Activated CD8-positive, alpha-beta T cell treated with anti-CD3 and anti-CD28 coated beads for 36 hours (primary cell): Measurements from ENCODE around the gene FAM20C. TPM values are rescaled to one million over a fixed set of nuclear protein-coding genes. Genes with fewer than 3 reads are reported as not detected.

Source experiments
- ATAC-seq: fragments of 200-7000 bp; cut with Tn5 transposase; one replicate; pipeline ENCODE4 v1.10.0; 2021; ENCODE audit warnings: mild to moderate bottlenecking, moderate library complexity
- CTCF ChIA-PET: fragments of 350-600 bp; sonication (Branson Sonifier 250); formaldehyde crosslinking; loops from one replicate; lab custom pipeline; 2021; ENCODE audit warnings: antibody characterized with exemption; lab: Charles Lee
- POLR2A ChIA-PET: fragments of 350-600 bp; sonication (Branson Sonifier 250); formaldehyde crosslinking; loops from one replicate; lab custom pipeline; 2021; ENCODE audit warnings: antibody characterized with exemption; lab: Charles Lee
- DNase-seq: peaks from one replicate; pipeline ENCODE4 v3.0.0-alpha.2; 2020
- H3K27ac Mint-ChIP-seq: one replicate; pipeline ENCODE4 v1.8.0; 2021; ENCODE audit warnings: mild to moderate bottlenecking, mixed read lengths
- H3K27me3 Mint-ChIP-seq: one replicate; pipeline ENCODE4 v1.8.0; 2021; ENCODE audit warnings: mixed read lengths
- H3K36me3 Mint-ChIP-seq: one replicate; pipeline ENCODE4 v1.8.0; 2021; ENCODE audit warnings: low read depth, mixed read lengths
- H3K4me1 Mint-ChIP-seq: one replicate; pipeline ENCODE4 v1.8.0; 2021; ENCODE audit warnings: low read depth, mixed read lengths
- H3K4me3 Mint-ChIP-seq: one replicate; pipeline ENCODE4 v1.8.0; 2021; ENCODE audit warnings: mild to moderate bottlenecking, moderate library complexity, mixed read lengths
- H3K9me3 Mint-ChIP-seq: one replicate; pipeline ENCODE4 v1.8.0; 2021; ENCODE audit warnings: mixed read lengths
- intact Hi-C: fragments of 100-400 bp; cut with micrococcal nuclease; formaldehyde crosslinking; loops from one replicate; pipeline ENCODE4 v1.10.0; 2022
- total RNA-seq, 2 experiments: library from RNA; stranded (reverse); gene quantifications; one replicate each; pipeline ENCODE4 v1.2.3, GENCODE V29; 2021
- TF ChIP-seq, protein P1 (sequence below): fragments of 200-600 bp; IDR thresholded peaks from one replicate; pipeline ENCODE4 v1.8.0; 2022; ENCODE audit warnings: antibody characterized with exemption, mild to moderate bottlenecking

The FAM20C gene
- total RNA-seq, 2 experiments from 2014 or later, result 0.29 to 1.1 TPM

DNA sequence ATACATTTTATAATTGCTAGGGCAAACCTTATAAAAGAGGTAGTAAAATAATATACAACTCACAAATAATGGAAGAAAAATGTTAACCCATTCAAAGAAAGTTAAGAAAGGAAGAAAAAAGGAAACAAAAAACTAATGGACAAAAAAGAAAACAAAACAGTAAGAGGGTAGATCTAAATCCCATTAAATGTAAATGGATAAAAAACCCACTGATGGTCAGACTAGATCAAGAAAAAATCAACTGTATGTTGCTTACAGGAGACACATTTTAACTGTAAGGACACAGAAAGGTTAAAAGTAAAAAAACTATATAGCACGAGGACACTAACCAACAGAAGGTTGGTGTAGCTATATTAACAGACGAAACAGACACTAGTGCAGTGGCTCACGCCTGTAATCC lies 115.6 kb downstream of the FAM20C start:
- H3K4me3 Mint-ChIP-seq, result no peak overlapping the region
- no peaks in the 10 kb centered on the region for H3K36me3 Mint-ChIP-seq
- ChIA-PET POLR2A (no interaction called here), CTCF (interaction anchor here (1.6 kb wide), 1 partner anchor 13 kb away, joined by 5 read pairs; no protein-coding TSS in a partner anchor)
- no peak overlapping the region for H3K27ac Mint-ChIP-seq
- intact Hi-C loops, result no loop called here
- ATAC-seq (no peak), DNase-seq (no peak)
- peaks cover 4% of the 10 kb centered on the region for H3K27me3 Mint-ChIP-seq
- no peaks in the 10 kb centered on the region for H3K4me1 Mint-ChIP-seq
- TF ChIP-seq, protein P1, sequence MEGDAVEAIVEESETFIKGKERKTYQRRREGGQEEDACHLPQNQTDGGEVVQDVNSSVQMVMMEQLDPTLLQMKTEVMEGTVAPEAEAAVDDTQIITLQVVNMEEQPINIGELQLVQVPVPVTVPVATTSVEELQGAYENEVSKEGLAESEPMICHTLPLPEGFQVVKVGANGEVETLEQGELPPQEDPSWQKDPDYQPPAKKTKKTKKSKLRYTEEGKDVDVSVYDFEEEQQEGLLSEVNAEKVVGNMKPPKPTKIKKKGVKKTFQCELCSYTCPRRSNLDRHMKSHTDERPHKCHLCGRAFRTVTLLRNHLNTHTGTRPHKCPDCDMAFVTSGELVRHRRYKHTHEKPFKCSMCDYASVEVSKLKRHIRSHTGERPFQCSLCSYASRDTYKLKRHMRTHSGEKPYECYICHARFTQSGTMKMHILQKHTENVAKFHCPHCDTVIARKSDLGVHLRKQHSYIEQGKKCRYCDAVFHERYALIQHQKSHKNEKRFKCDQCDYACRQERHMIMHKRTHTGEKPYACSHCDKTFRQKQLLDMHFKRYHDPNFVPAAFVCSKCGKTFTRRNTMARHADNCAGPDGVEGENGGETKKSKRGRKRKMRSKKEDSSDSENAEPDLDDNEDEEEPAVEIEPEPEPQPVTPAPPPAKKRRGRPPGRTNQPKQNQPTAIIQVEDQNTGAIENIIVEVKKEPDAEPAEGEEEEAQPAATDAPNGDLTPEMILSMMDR, result no peak
- H3K9me3 Mint-ChIP-seq, result no peaks in the 10 kb centered on the region

DNA sequence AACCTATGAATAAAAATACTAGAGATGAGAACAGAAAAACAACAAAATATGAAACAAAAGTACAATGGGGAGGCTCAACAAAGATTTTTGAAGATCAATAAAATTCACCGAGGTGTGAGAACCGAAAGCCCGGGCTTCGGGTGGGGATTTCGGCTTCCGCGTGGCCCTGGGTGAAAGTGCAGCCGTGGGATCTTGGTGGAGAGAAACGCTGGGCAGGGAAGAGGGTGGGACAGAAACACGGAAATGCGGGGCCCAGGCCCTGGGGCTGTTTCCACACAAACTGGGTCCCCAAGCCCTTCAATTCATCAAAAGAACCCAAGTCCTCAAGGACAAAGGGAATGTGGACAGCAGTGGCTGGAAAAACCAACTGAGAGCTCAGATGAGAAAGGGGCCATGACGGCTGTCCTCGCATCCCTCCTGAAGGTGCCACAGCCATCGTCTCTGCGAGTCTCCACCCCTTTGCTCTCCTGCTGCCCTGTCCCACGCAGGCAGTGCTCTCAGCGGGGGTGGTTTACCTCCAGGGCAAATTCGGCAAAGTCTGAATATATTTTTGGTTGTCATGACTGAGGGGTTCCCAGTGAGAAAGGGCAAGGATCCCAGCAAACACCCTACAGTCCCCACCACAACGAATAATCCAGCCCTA lies 117.3 kb downstream of the FAM20C start:
- ATAC-seq, result no peak
- TF ChIP-seq, protein P1, result no peak
- Mint-ChIP-seq H3K4me1 (no peaks in the 10 kb centered on the region), H3K4me3 (no peak overlapping the region), H3K9me3 (no peaks in the 10 kb centered on the region), H3K27ac (no peak overlapping the region), H3K36me3 (no peaks in the 10 kb centered on the region), H3K27me3 (peaks cover 6% of the 10 kb centered on the region)
- ChIA-PET POLR2A (no interaction called here), CTCF (no interaction called here)
- no peak for DNase-seq
- intact Hi-C loops, result no loop called here

Other genes starting within 250 kb of the FAM20C start
- gene FOXL3, start 97.6 kb downstream of the FAM20C start, total RNA-seq, result not detected